Measurements from ENCODE around the gene EMILIN2. TPM values are rescaled to one million over a fixed set of nuclear protein-coding genes. Genes with fewer than 3 reads are reported as not detected.

The EMILIN2 gene
- total RNA-seq, 1 experiment from 2014 or later, result 0.17 TPM

DNA sequence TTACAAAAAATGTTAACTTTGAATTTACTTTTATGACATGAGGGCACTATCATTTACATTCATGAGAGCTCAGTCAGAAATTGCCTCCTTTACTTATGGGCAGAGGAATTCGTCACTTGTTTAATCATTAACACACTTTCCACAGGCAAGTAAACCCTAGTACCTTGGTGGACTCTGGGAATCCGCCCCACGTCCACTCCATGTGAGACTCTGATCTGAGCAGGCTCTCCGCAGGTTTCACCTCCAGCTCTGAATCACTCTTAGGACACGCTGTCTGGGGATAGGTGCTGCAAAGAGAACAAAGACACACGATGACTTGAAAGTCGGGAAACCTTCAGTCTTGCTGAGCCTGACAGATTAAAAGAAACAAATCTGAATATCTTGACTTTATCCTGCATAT is 92.5 kb downstream of the EMILIN2 start:
- no peak for DNase-seq (ENCODE audit: extremely low read depth, low read depth)

GRCh38 chr18:2948038-2948437 is 101.2 kb downstream of the EMILIN2 start:
- DNase-seq (ENCODE audit: extremely low read depth, low read depth), result no peak

DNA sequence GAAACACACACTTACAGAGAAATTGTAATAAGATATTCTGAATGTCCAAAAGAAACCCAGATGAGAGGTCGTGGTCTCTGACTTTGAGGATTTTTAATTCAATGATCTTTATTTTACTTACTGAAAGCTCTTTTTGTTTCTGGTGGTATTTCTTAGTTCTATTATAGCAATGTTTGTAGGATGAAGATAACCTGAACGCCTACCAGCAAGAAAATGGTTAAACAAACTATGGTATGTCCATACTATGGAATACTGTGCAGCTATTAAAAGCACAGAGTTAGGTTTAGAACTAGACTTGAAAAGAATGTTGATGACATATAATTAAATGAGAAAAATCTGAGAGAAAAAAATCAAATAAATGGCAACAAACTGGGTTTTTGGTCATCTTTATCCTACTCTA is 105.8 kb downstream of the EMILIN2 start:
- no peak for DNase-seq (ENCODE audit: extremely low read depth, low read depth)

DNA sequence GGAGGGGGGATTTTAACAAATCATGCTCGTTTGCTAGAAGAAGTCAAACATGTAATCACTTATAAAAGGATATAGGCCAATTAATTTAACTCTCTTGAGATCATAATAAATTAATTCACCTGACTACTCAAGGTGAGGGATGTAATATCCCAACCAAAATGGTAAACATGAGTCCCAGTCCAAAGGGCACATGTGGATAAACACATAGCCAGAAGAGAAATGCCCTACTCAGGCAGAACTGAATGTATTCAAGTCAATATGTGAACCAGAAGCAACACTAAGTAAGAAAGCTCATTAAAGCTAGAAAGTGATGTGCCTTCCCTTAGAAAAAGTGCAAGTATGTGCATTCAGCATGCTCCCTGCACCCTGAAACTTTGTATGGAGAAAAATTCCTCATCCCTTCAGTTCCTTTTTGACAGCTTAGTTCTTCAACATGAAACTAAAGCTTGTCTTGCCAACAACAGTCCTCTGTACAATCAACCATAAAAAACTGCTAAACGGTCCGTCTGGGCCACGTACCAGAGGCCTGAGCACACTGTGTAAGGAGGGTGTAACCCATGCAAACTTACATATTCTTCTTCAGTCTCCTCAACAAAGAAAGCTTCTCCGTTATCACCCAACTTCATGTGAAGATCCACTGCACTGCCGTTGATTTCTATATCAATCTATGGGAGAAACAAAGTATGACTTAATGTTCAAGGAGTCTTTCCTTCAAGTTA is 107.3 kb downstream of the EMILIN2 start:
- no peak for DNase-seq (ENCODE audit: extremely low read depth, low read depth)

- DNase-seq (ENCODE audit: extremely low read depth, low read depth), result no peak
Measured at GRCh38 chr18:2954869-2955645, 108.3 kb downstream of the EMILIN2 start.

GRCh38 chr18:2956056-2956455 is 109.2 kb downstream of the EMILIN2 start:
- no peak for DNase-seq (ENCODE audit: extremely low read depth, low read depth)

- DNase-seq (ENCODE audit: extremely low read depth, low read depth), result no peak
Measured at GRCh38 chr18:2958819-2959298, 112.1 kb downstream of the EMILIN2 start.

DNA sequence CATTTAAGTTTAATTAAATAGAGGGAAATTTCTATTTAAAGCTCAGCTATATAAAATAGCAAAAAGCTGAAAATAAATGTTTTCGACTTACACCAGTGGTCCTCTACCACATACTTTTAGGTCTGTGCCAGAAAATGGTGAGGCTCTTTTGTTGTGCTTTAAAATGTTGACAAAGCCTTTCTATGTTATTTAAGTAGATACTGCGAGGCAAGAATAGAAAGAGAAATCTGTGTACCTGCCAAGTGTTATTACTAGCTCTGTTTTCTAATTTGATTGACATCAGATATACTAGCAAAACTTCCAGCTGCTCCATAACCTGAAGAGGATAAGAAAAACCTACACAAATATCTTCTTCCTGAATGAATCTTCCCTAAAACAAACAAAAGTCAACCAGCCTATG is 112.5 kb downstream of the EMILIN2 start:
- DNase-seq (ENCODE audit: extremely low read depth, low read depth), result no peak

GRCh38 chr18:2960983-2961696 is 114.3 kb downstream of the EMILIN2 start:
- no peak for DNase-seq (ENCODE audit: extremely low read depth, low read depth)

DNA sequence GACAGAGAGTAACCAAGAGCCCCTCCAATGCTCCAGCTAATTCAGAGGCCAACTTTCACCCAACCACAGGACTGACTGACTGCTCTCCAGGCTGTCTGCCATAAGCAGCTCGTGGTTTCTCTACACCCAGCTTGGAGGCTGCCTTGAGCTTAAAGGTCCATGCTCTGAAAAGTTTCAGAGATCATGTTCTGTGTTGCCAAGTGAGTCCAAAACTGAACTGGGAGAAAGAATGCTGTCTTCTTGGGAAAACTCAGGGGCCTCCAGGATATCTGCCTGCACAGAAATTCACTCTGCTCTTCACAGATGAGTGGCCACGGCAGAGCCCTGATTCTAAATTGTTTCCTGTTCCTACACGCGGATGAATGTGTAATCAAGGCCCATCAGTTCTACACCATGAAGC is 115.0 kb downstream of the EMILIN2 start:
- no peak for DNase-seq (ENCODE audit: extremely low read depth, low read depth)

DNA sequence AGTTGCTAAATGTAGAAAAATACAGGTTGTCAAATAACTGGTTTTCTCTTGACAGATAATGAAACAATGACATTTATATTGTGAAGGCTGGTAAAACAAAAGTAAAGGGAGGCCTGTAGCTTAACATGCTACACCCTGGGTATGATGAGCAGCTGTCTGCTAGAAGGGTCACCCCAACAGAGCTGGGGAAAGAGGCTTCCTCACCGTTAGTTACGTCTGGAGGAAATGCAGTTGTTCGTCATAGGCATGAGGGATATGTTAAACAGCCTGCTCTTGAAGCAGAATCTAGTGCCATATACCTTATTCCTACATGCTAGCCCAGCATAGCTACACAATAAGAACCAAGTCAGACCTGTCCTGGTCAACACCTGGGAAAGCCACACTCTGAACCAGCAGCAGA is 116.2 kb downstream of the EMILIN2 start:
- DNase-seq (ENCODE audit: extremely low read depth, low read depth), result no peak

DNA sequence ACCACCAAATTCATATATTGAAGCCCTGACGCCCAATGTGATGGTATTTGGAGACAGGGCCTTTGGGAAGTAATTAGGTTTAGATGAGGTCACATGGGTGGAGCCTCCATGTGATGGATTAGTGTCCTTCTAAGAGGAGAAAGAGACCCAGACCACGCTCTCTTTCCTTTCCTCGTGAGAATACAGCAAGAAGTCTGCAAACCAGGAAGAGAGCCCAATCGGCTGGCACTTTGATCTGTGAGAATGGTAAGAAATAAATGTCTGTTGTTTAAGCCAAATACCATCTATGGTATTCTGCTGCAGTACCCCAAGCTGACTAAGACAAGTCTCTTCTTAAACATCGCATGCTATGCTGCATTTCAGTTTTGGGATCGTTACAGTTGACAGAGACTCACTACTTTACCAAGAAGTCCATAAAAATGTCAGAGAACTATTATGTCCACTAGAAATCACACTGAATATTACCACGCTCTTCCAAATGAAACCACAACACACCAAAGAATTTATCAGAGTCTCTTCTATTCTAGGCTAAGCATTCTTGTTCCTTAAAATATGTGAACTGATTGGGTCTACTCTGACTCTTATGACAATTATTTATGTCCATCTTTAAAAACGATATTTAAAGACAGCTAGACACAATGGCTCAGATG is 117.7 kb downstream of the EMILIN2 start:
- no peak for DNase-seq (ENCODE audit: extremely low read depth, low read depth)

Other genes starting within 250 kb of the EMILIN2 start
- gene SMCHD1, start 191.3 kb upstream of the EMILIN2 start, total RNA-seq (2014; rRNA removed; shearing (Covaris generic)), result 45.5 and 46.3 TPM in 2 replicates
- 9.9 and 10.4 TPM in 2 replicates for gene LPIN2, start 166.1 kb downstream of the EMILIN2 start, total RNA-seq (2014; rRNA removed; shearing (Covaris generic))

Measured in NCI-H460 (cell line).